NCI-H2196 (cell line): ENCODE results near the gene RAD50.

Experiments used
- DNase-seq: peaks from one replicate; lab custom pipeline; 2025; ENCODE audit not compliant: unreplicated experiment; lab: John Stamatoyannopoulos, UW

Gene RAD50

GRCh38 chr5:132659598-132660493 is 103.1 kb downstream of the RAD50 start:
- DNase-seq: no peak

- no peak for DNase-seq
Measured at GRCh38 chr5:132661231-132662003, 104.6 kb downstream of the RAD50 start.

- DNase-seq: no peak
Measured at GRCh38 chr5:132662004-132662401, 105.2 kb downstream of the RAD50 start.

GRCh38 chr5:132662925-132663770 is 106.4 kb downstream of the RAD50 start:
- DNase-seq: no peak

GRCh38 chr5:132663771-132664695 is 107.3 kb downstream of the RAD50 start:
- DNase-seq: no peak

GRCh38 chr5:132664696-132665209 is 108.0 kb downstream of the RAD50 start:
- no peak for DNase-seq

GRCh38 chr5:132665574-132666080 is 108.8 kb downstream of the RAD50 start:
- no peak for DNase-seq

GRCh38 chr5:132666310-132667123 is 109.7 kb downstream of the RAD50 start:
- DNase-seq: no peak

- no peak for DNase-seq
Measured at GRCh38 chr5:132667309-132667708, 110.5 kb downstream of the RAD50 start.

- no peak for DNase-seq
Measured at GRCh38 chr5:132667761-132668705, 111.3 kb downstream of the RAD50 start.

GRCh38 chr5:132668706-132669454 is 112.1 kb downstream of the RAD50 start:
- no peak for DNase-seq

- DNase-seq: no peak
Measured at GRCh38 chr5:132669455-132669820, 112.7 kb downstream of the RAD50 start.

GRCh38 chr5:132669966-132670882 is 113.4 kb downstream of the RAD50 start:
- no peak for DNase-seq

- DNase-seq: no peak
Measured at GRCh38 chr5:132671000-132671399, 114.2 kb downstream of the RAD50 start.

GRCh38 chr5:132673488-132673887 is 116.7 kb downstream of the RAD50 start:
- no peak for DNase-seq
